SU-DHL-6 (cell line): ENCODE results near the gene CCDC126.

ENCODE experiments used
- H2AFZ ChIP-seq: fragments of 200-600 bp; sonication (generic); 2 replicates; pipeline ENCODE4 v1.6.1; 2014; ENCODE audit warnings: low read depth, mild to moderate bottlenecking, moderate library complexity, mixed read lengths, antibody characterized with exemption, low read length; ENCODE audit not compliant: severe bottlenecking
- H3F3A ChIP-seq: fragments of 200-600 bp; shearing (Covaris generic); 2 replicates; pipeline ENCODE4 v1.6.0; 2016; ENCODE audit warnings: antibody characterized with exemption, mild to moderate bottlenecking; ENCODE audit not compliant: insufficient read depth
- H3K27ac ChIP-seq: fragments of 200-600 bp; sonication (generic); 2 replicates; pipeline ENCODE4 v1.5.1; 2016; ENCODE audit warnings: low read depth, mild to moderate bottlenecking, low read length, moderate library complexity, mixed read lengths
- H3K27me3 ChIP-seq: fragments of 200-600 bp; sonication (generic), shearing (Covaris generic); 2 replicates; pipeline ENCODE4 v1.6.0; 2014; ENCODE audit warnings: mild to moderate bottlenecking, low read length
- H3K36me3 ChIP-seq: fragments of 200-600 bp; sonication (generic); 2 replicates; pipeline ENCODE4 v1.6.1; 2014; ENCODE audit warnings: mild to moderate bottlenecking, low read length, mixed read lengths
- H3K4me2 ChIP-seq: fragments of 300-600, 200-600 bp; shearing (Covaris generic), sonication (generic); 2 replicates; pipeline ENCODE4 v1.6.0; 2014; ENCODE audit warnings: low read length, low read depth, mild to moderate bottlenecking; ENCODE audit not compliant: poor library complexity, severe bottlenecking
- H3K4me3 ChIP-seq: fragments of 200-600 bp; sonication (generic); 2 replicates; pipeline ENCODE4 v1.5.1; 2014; ENCODE audit warnings: antibody characterized with exemption, low read length, mild to moderate bottlenecking, mixed read lengths; ENCODE audit not compliant: insufficient read depth, poor library complexity, severe bottlenecking
- H3K79me2 ChIP-seq: fragments of 200-600 bp; sonication (generic); 2 replicates; pipeline ENCODE4 v1.6.1; 2014; ENCODE audit warnings: mild to moderate bottlenecking, low read length, moderate library complexity; ENCODE audit not compliant: insufficient read depth
- H3K9ac ChIP-seq: fragments of 200-600 bp; sonication (generic); 2 replicates; pipeline ENCODE4 v1.7.0; 2014; ENCODE audit warnings: mild to moderate bottlenecking, low read length
- H3K9me2 ChIP-seq: fragments of 200-600 bp; sonication (generic); replicated peaks from 2 replicates; pipeline ENCODE4 v1.6.1; 2014; ENCODE audit warnings: low read length; ENCODE audit not compliant: insufficient read depth
- H3K9me3 ChIP-seq: fragments of 200-600 bp; sonication (generic); 2 replicates; pipeline ENCODE4 v1.6.1; 2014; ENCODE audit warnings: low read length, mixed read lengths; ENCODE audit not compliant: insufficient read depth
- H4K20me1 ChIP-seq: fragments of 200-600 bp; sonication (generic); 2 replicates; pipeline ENCODE4 v1.6.1; 2014; ENCODE audit warnings: low read depth, mild to moderate bottlenecking, antibody characterized with exemption, low read length, moderate library complexity, mixed read lengths
- CTCF ChIP-seq: fragments of 200-600 bp; sonication (generic); IDR thresholded peaks from one replicate; pipeline ENCODE4 v1.5.1; 2017; ENCODE audit warnings: antibody characterized with exemption, mild to moderate bottlenecking, low read length, moderate library complexity; ENCODE audit not compliant: insufficient read depth, poor library complexity, severe bottlenecking
- EZH2phosphoT487 ChIP-seq: fragments of 200-600 bp; sonication (generic), shearing (Covaris generic); conservative IDR thresholded peaks from 2 replicates; pipeline ENCODE4 v1.6.1; 2018; ENCODE audit warnings: mild to moderate bottlenecking, antibody characterized with exemption, low read length, moderate library complexity, mixed read lengths

The CCDC126 gene

GRCh38 chr7:23685731-23686130, 88.5 kb downstream of the CCDC126 start:
- no peak overlapping the region for H3K9ac ChIP-seq
- no peaks in the 10 kb centered on the region for H3K27me3 ChIP-seq
- no peaks in the 10 kb centered on the region for H3F3A ChIP-seq
- H2AFZ ChIP-seq = no peak overlapping the region
- H3K79me2 ChIP-seq = no peaks in the 10 kb centered on the region
- no peak overlapping the region for H3K4me3 ChIP-seq
- H3K9me2 ChIP-seq = no peaks in the 10 kb centered on the region
- H3K27ac ChIP-seq = no peak overlapping the region
- H4K20me1 ChIP-seq = no peaks in the 10 kb centered on the region
- no peak overlapping the region for H3K4me2 ChIP-seq
- H3K36me3 ChIP-seq = no peaks in the 10 kb centered on the region
- TF ChIP-seq EZH2phosphoT487 (no peak), CTCF (no peak)
- no peaks in the 10 kb centered on the region for H3K9me3 ChIP-seq

GRCh38 chr7:23687011-23687410, 89.8 kb downstream of the CCDC126 start:
- no peaks in the 10 kb centered on the region for H3K9me2 ChIP-seq
- no peaks in the 10 kb centered on the region for H3K9me3 ChIP-seq
- H3K4me3 ChIP-seq = no peak overlapping the region
- H3K9ac ChIP-seq = no peak overlapping the region
- no peaks in the 10 kb centered on the region for H3F3A ChIP-seq
- H3K27ac ChIP-seq = no peak overlapping the region
- H2AFZ ChIP-seq = no peak overlapping the region
- no peaks in the 10 kb centered on the region for H3K79me2 ChIP-seq
- no peak overlapping the region for H3K4me2 ChIP-seq
- H4K20me1 ChIP-seq = no peaks in the 10 kb centered on the region
- TF ChIP-seq CTCF (no peak), EZH2phosphoT487 (no peak)
- H3K27me3 ChIP-seq = no peaks in the 10 kb centered on the region
- no peaks in the 10 kb centered on the region for H3K36me3 ChIP-seq

- TF ChIP-seq CTCF (no peak), EZH2phosphoT487 (no peak)
- H3K36me3 ChIP-seq = 0 out of 2 replicates have a peak, but pooled peaks cover 5% of the 10 kb centered on the region
These were observed 92.0 kb downstream of the CCDC126 start for GRCh38 chr7:23689165-23689564.

More at GRCh38 chr7:23689165-23689564, 92.0 kb downstream of the CCDC126 start:
- Histone ChIP-seq H4K20me1 (no peaks in the 10 kb centered on the region), H3K9me2 (no peaks in the 10 kb centered on the region), H3K4me3 (no peak overlapping the region), H3K27me3 (no peaks in the 10 kb centered on the region), H3F3A (no peaks in the 10 kb centered on the region), H3K4me2 (no peak overlapping the region), H3K9me3 (no peaks in the 10 kb centered on the region), H3K9ac (no peak overlapping the region), H3K79me2 (no peaks in the 10 kb centered on the region), H2AFZ (no peak overlapping the region), H3K27ac (no peak overlapping the region)
